Heart left ventricle (tissue), 13 donors: Measurements from ENCODE around the gene EZH1.

Experiments used
- POLR2A ChIP-seq, 2 donors: fragments of 450-650 bp; IDR thresholded peaks; one replicate each; pipeline ENCODE4 v1.6.1; 2017; ENCODE audit warnings: antibody characterized with exemption in 2 of 2, mild to moderate bottlenecking in 2 of 2, moderate library complexity in 2 of 2
- TF ChIP-seq, protein P1 (sequence below), 12 donors: fragments of 200-600 bp; sonication (generic) in 4 of 12; IDR thresholded peaks; one replicate each; pipeline versions ENCODE4 v1.5.0 to v1.8.0; 2018 to 2022; ENCODE audit warnings: antibody characterized with exemption in 12 of 12, mild to moderate bottlenecking in 5 of 12
- donor health status: ischemic (EF 13 %, LVEDD 7.1; RV severe dilation, severe dysfunction).
- donor health status: DM: no; HTN: yes; CAD: no.
- donor health status: DM: no; HTN: no; CAD: no.
- donor health status: ischemic (EF 25% LVEDD 6.9; RV normal size, moderate dysfunction).
- donor health status: ischemic (EF 25% LVEDD 5.7; RV mildly dilated, moderate dysfunction).
- donor health status: ischemic (EF 35%, LVEDD 5.7; RV mildly dilated, moderate dysfunction).
- donor health status: nonischemic (EF 11% LVEDD 7.7; RV severe dilation, severe dysfunction).
- donor health status: DM: yes; HTN: yes; CAD: no.
- donor health status: PGD.
- donor health status: ischemic (EF 29% LVEDD 5.4; RV normal size, mild dysfunction).
- donor health status: nonischemic (EF 23%, LVEDD 6.1; RV moderate dilation, normal function).

DNA sequence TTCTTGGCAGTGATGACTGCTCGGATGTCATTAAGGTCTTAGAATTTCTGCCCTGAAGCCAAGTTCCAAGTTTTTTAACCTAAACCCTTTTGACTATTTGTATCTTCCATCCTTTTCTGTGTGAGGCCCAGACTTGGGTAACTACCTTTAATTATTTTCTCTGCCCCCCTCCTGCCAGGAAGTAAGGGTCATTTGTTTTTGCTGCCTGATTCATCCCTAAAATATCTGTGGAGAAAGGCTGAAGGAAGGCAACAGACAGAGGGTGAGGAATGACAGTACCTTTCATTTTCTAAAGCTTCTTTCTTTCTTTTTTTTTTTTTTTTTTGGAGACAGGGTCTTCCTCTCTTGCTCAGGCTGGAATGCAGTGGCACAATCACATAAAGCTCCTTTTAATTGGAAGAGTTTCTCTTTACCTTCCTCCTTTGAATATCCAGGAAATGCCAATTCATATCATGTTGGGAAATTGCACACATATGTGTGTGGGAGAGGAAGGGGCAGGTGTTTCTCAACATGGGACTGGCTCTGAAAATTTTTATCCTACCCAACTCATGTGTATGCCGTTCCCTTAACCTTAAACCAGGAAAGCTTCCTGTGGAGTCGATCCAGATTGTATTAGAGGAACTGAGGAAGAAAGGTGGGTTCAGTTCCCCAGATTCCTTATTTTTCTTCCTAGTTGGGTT is 29.4 kb upstream of the EZH1 start:
- TF ChIP-seq POLR2A (IDR thresholded peaks at IDR 0.05) = no peak
- TF ChIP-seq, protein P1, sequence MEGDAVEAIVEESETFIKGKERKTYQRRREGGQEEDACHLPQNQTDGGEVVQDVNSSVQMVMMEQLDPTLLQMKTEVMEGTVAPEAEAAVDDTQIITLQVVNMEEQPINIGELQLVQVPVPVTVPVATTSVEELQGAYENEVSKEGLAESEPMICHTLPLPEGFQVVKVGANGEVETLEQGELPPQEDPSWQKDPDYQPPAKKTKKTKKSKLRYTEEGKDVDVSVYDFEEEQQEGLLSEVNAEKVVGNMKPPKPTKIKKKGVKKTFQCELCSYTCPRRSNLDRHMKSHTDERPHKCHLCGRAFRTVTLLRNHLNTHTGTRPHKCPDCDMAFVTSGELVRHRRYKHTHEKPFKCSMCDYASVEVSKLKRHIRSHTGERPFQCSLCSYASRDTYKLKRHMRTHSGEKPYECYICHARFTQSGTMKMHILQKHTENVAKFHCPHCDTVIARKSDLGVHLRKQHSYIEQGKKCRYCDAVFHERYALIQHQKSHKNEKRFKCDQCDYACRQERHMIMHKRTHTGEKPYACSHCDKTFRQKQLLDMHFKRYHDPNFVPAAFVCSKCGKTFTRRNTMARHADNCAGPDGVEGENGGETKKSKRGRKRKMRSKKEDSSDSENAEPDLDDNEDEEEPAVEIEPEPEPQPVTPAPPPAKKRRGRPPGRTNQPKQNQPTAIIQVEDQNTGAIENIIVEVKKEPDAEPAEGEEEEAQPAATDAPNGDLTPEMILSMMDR (IDR thresholded peaks at IDR 0.05) = no peak
